ENCODE data around the gene ELMO3. TPM values are rescaled to one million over a fixed set of nuclear protein-coding genes. Genes with fewer than 3 reads are reported as not detected.
A peak's percentile ranks its signal among the peaks of the same experiment; 100 is the strongest.

Gene ELMO3
- total and polyA plus RNA-seq, 2 of the 13 experiments (the other 11 are each of a cell fraction or from before 2014, with no cell fraction given) = 2.6 to 4.0 TPM

- TF ChIP-seq ZNF704 (CRISPR knock-in tag; IDR thresholded peaks at IDR 0.05; ENCODE audit: borderline replicate concordance) (peak; percentile 89), SP5 (CRISPR knock-in tag; IDR thresholded peaks at IDR 0.05; ENCODE audit: borderline replicate concordance, low read depth) (peak; percentile 92), ZNF883 (CRISPR knock-in tag; IDR thresholded peaks at IDR 0.05; ENCODE audit: not compliant biosample characterization) (peak; percentile 73), MAFF (IDR thresholded peaks at IDR 0.05; ENCODE audit: low read depth, low read length) (no peak), ZSCAN21 (CRISPR knock-in tag; IDR thresholded peaks at IDR 0.05; ENCODE audit: borderline replicate concordance) (peak; percentile 64; the same call in 1 of the 2 replicates), ZNF850 (CRISPR knock-in tag; conservative IDR thresholded peaks at IDR 0.05) (no peak), KDM4B (CRISPR knock-in tag; IDR thresholded peaks at IDR 0.05) (peak; percentile 89; the same call in 1 of the 2 replicates), BRF2 (CRISPR knock-in tag; IDR thresholded peaks at IDR 0.05) (peak; percentile 86; the same call in 1 of the 2 replicates), MATR3 (CRISPR knock-in tag; IDR thresholded peaks at IDR 0.05) (no peak), AHDC1 (CRISPR knock-in tag; IDR thresholded peaks at IDR 0.05; ENCODE audit: borderline replicate concordance) (peak; percentile 72), ZNF331 (CRISPR knock-in tag; IDR thresholded peaks at IDR 0.05) (peak; percentile 93), ZFP91 (CRISPR knock-in tag; IDR thresholded peaks at IDR 0.05; ENCODE audit: borderline replicate concordance) (peak; percentile 94), ZUFSP (CRISPR knock-in tag; IDR thresholded peaks at IDR 0.05; ENCODE audit: borderline replicate concordance) (no peak), ZNF256 (CRISPR knock-in tag; conservative IDR thresholded peaks at IDR 0.05) (no peak)
Measured at GRCh38 chr16:67246081-67246755, 47.3 kb downstream of the ELMO3 start (continued).

All from HepG2 (cell line).